ENCODE measurements around the gene PIAS1. TPM values are rescaled to one million over a fixed set of nuclear protein-coding genes. Genes with fewer than 3 reads are reported as not detected.

The PIAS1 gene
- polyA plus RNA-seq, 2 donors = 10.6 to 13.9 TPM

GRCh38 chr15:68177742-68178141, 123.6 kb downstream of the PIAS1 start:
- no peaks in the 10 kb centered on the region for H3K27me3 ChIP-seq (ENCODE audit: control insufficient read depth in 1 of 2, insufficient read depth in 2 of 2, low read length in 2 of 2)

GRCh38 chr15:68183616-68184315, 129.7 kb downstream of the PIAS1 start:
- Histone ChIP-seq H3K4me3 (ENCODE audit: low read depth in 1 of 2, low read length in 2 of 2) (no peak overlapping the region), H3K36me3 (ENCODE audit: control insufficient read depth in 2 of 2, insufficient read depth in 2 of 2, low read length in 1 of 2) (peaks cover 0 to 12% of the 10 kb centered on the region in 2 donors), H3K27ac (ENCODE audit: low read depth in 2 of 2, low read length in 1 of 2) (no peak overlapping the region), H3K9me3 (ENCODE audit: control insufficient read depth in 2 of 2, insufficient read depth in 1 of 2, low read depth in 1 of 2, low read length in 1 of 2) (no peaks in the 10 kb centered on the region), H3K27me3 (ENCODE audit: control insufficient read depth in 1 of 2, insufficient read depth in 2 of 2, low read length in 2 of 2) (no peaks in the 10 kb centered on the region), H3K4me1 (ENCODE audit: control insufficient read depth in 2 of 2, insufficient read depth in 2 of 2, low read length in 1 of 2) (no peaks in the 10 kb centered on the region)
- WGBS, 2 donors = 90 to 92% methylated on average over 5 of the region's 5 CpGs

More at GRCh38 chr15:68177742-68178141, 123.6 kb downstream of the PIAS1 start:
- H3K4me1 ChIP-seq (ENCODE audit: control insufficient read depth in 2 of 2, insufficient read depth in 2 of 2, low read length in 1 of 2) = no peaks in the 10 kb centered on the region
- no peak overlapping the region for H3K4me3 ChIP-seq (ENCODE audit: low read depth in 1 of 2, low read length in 2 of 2)
- peaks cover under 1 to 8% of the 10 kb centered on the region in 2 donors for H3K36me3 ChIP-seq (ENCODE audit: control insufficient read depth in 2 of 2, insufficient read depth in 2 of 2, low read length in 1 of 2)
- H3K9me3 ChIP-seq (ENCODE audit: control insufficient read depth in 2 of 2, insufficient read depth in 1 of 2, low read depth in 1 of 2, low read length in 1 of 2) = no peaks in the 10 kb centered on the region
- H3K27ac ChIP-seq (ENCODE audit: low read depth in 2 of 2, low read length in 1 of 2) = no peak overlapping the region

GRCh38 chr15:68184616-68185480, 130.7 kb downstream of the PIAS1 start:
- Histone ChIP-seq H3K4me1 (ENCODE audit: control insufficient read depth in 2 of 2, insufficient read depth in 2 of 2, low read length in 1 of 2) (no peaks in the 10 kb centered on the region), H3K27me3 (ENCODE audit: control insufficient read depth in 1 of 2, insufficient read depth in 2 of 2, low read length in 2 of 2) (no peaks in the 10 kb centered on the region), H3K9me3 (ENCODE audit: control insufficient read depth in 2 of 2, insufficient read depth in 1 of 2, low read depth in 1 of 2, low read length in 1 of 2) (no peaks in the 10 kb centered on the region), H3K4me3 (ENCODE audit: low read depth in 1 of 2, low read length in 2 of 2) (no peak overlapping the region), H3K36me3 (ENCODE audit: control insufficient read depth in 2 of 2, insufficient read depth in 2 of 2, low read length in 1 of 2) (peaks cover 0 to 12% of the 10 kb centered on the region in 2 donors), H3K27ac (ENCODE audit: low read depth in 2 of 2, low read length in 1 of 2) (no peak overlapping the region)
- WGBS, 2 donors = 92 to 96% methylated on average over 5 of the region's 5 CpGs

GRCh38 chr15:68186671-68187397, 132.7 kb downstream of the PIAS1 start:
- no peaks in the 10 kb centered on the region for H3K9me3 ChIP-seq (ENCODE audit: control insufficient read depth in 2 of 2, insufficient read depth in 1 of 2, low read depth in 1 of 2, low read length in 1 of 2)
- peak overlapping the region; percentile 15 to 60 for H3K27ac ChIP-seq (ENCODE audit: low read depth in 2 of 2, low read length in 1 of 2)
- H3K4me3 ChIP-seq (ENCODE audit: low read depth in 1 of 2, low read length in 2 of 2) = no peak overlapping the region
- peaks cover 2 to 6% of the 10 kb centered on the region in 2 donors for H3K36me3 ChIP-seq (ENCODE audit: control insufficient read depth in 2 of 2, insufficient read depth in 2 of 2, low read length in 1 of 2)
- H3K27me3 ChIP-seq (ENCODE audit: control insufficient read depth in 1 of 2, insufficient read depth in 2 of 2, low read length in 2 of 2) = no peaks in the 10 kb centered on the region
- no peaks in the 10 kb centered on the region for H3K4me1 ChIP-seq (ENCODE audit: control insufficient read depth in 2 of 2, insufficient read depth in 2 of 2, low read length in 1 of 2)
- WGBS, 2 donors = 76 to 80% methylated on average over 5 of the region's 5 CpGs

GRCh38 chr15:68187559-68187958, 133.4 kb downstream of the PIAS1 start:
- no peak overlapping the region for H3K4me3 ChIP-seq (ENCODE audit: low read depth in 1 of 2, low read length in 2 of 2)

GRCh38 chr15:68188647-68189046, 134.5 kb downstream of the PIAS1 start:
- 79 to 81% methylated on average over 2 of the region's 2 CpGs for WGBS, 2 donors
- peaks cover 2 to 17% of the 10 kb centered on the region in 2 donors for H3K36me3 ChIP-seq (ENCODE audit: control insufficient read depth in 2 of 2, insufficient read depth in 2 of 2, low read length in 1 of 2)

More at GRCh38 chr15:68187559-68187958, 133.4 kb downstream of the PIAS1 start:
- Histone ChIP-seq H3K9me3 (ENCODE audit: control insufficient read depth in 2 of 2, insufficient read depth in 1 of 2, low read depth in 1 of 2, low read length in 1 of 2) (no peaks in the 10 kb centered on the region), H3K4me1 (ENCODE audit: control insufficient read depth in 2 of 2, insufficient read depth in 2 of 2, low read length in 1 of 2) (no peaks in the 10 kb centered on the region), H3K27ac (ENCODE audit: low read depth in 2 of 2, low read length in 1 of 2) (peak overlapping the region; percentile 32 to 80), H3K36me3 (ENCODE audit: control insufficient read depth in 2 of 2, insufficient read depth in 2 of 2, low read length in 1 of 2) (peaks cover 2 to 10% of the 10 kb centered on the region in 2 donors), H3K27me3 (ENCODE audit: control insufficient read depth in 1 of 2, insufficient read depth in 2 of 2, low read length in 2 of 2) (no peaks in the 10 kb centered on the region)
- WGBS, 2 donors = 26 to 31% methylated on average over 9 of the region's 9 CpGs

GRCh38 chr15:68190048-68190447, 135.9 kb downstream of the PIAS1 start:
- no peak overlapping the region for H3K4me3 ChIP-seq (ENCODE audit: low read depth in 1 of 2, low read length in 2 of 2)
- 84 to 92% methylated on average over 4 of the region's 4 CpGs for WGBS, 2 donors
- no peaks in the 10 kb centered on the region for H3K9me3 ChIP-seq (ENCODE audit: control insufficient read depth in 2 of 2, insufficient read depth in 1 of 2, low read depth in 1 of 2, low read length in 1 of 2)
- H3K4me1 ChIP-seq (ENCODE audit: control insufficient read depth in 2 of 2, insufficient read depth in 2 of 2, low read length in 1 of 2) = peaks cover 2 to 3% of the 10 kb centered on the region in 2 donors
- H3K27ac ChIP-seq (ENCODE audit: low read depth in 2 of 2, low read length in 1 of 2) = no peak overlapping the region
- no peaks in the 10 kb centered on the region for H3K27me3 ChIP-seq (ENCODE audit: control insufficient read depth in 1 of 2, insufficient read depth in 2 of 2, low read length in 2 of 2)
- peaks cover 2 to 14% of the 10 kb centered on the region in 2 donors for H3K36me3 ChIP-seq (ENCODE audit: control insufficient read depth in 2 of 2, insufficient read depth in 2 of 2, low read length in 1 of 2)

More at GRCh38 chr15:68188647-68189046, 134.5 kb downstream of the PIAS1 start:
- Histone ChIP-seq H3K27ac (ENCODE audit: low read depth in 2 of 2, low read length in 1 of 2) (no peak overlapping the region), H3K27me3 (ENCODE audit: control insufficient read depth in 1 of 2, insufficient read depth in 2 of 2, low read length in 2 of 2) (no peaks in the 10 kb centered on the region), H3K4me1 (ENCODE audit: control insufficient read depth in 2 of 2, insufficient read depth in 2 of 2, low read length in 1 of 2) (peaks cover 2 to 3% of the 10 kb centered on the region in 2 donors), H3K4me3 (ENCODE audit: low read depth in 1 of 2, low read length in 2 of 2) (no peak overlapping the region), H3K9me3 (ENCODE audit: control insufficient read depth in 2 of 2, insufficient read depth in 1 of 2, low read depth in 1 of 2, low read length in 1 of 2) (no peaks in the 10 kb centered on the region)

GRCh38 chr15:68191555-68191954, 137.4 kb downstream of the PIAS1 start:
- 63 to 66% methylated on average over 3 of the region's 3 CpGs for WGBS, 2 donors
- peaks cover 2 to 3% of the 10 kb centered on the region in 2 donors for H3K4me1 ChIP-seq (ENCODE audit: control insufficient read depth in 2 of 2, insufficient read depth in 2 of 2, low read length in 1 of 2)
- peaks cover 2 to 13% of the 10 kb centered on the region in 2 donors for H3K36me3 ChIP-seq (ENCODE audit: control insufficient read depth in 2 of 2, insufficient read depth in 2 of 2, low read length in 1 of 2)
- H3K9me3 ChIP-seq (ENCODE audit: control insufficient read depth in 2 of 2, insufficient read depth in 1 of 2, low read depth in 1 of 2, low read length in 1 of 2) = no peaks in the 10 kb centered on the region
- H3K27me3 ChIP-seq (ENCODE audit: control insufficient read depth in 1 of 2, insufficient read depth in 2 of 2, low read length in 2 of 2) = no peaks in the 10 kb centered on the region
- H3K27ac ChIP-seq (ENCODE audit: low read depth in 2 of 2, low read length in 1 of 2) = no peak overlapping the region
- no peak overlapping the region for H3K4me3 ChIP-seq (ENCODE audit: low read depth in 1 of 2, low read length in 2 of 2)

- Histone ChIP-seq H3K27me3 (ENCODE audit: control insufficient read depth in 1 of 2, insufficient read depth in 2 of 2, low read length in 2 of 2) (no peaks in the 10 kb centered on the region), H3K4me3 (ENCODE audit: low read depth in 1 of 2, low read length in 2 of 2) (no peak overlapping the region), H3K27ac (ENCODE audit: low read depth in 2 of 2, low read length in 1 of 2) (no peak overlapping the region), H3K9me3 (ENCODE audit: control insufficient read depth in 2 of 2, insufficient read depth in 1 of 2, low read depth in 1 of 2, low read length in 1 of 2) (no peaks in the 10 kb centered on the region), H3K4me1 (ENCODE audit: control insufficient read depth in 2 of 2, insufficient read depth in 2 of 2, low read length in 1 of 2) (peaks cover 2 to 3% of the 10 kb centered on the region in 2 donors), H3K36me3 (ENCODE audit: control insufficient read depth in 2 of 2, insufficient read depth in 2 of 2, low read length in 1 of 2) (peaks cover 5 to 13% of the 10 kb centered on the region in 2 donors)
- 92 to 94% methylated on average over 4 of the region's 4 CpGs for WGBS, 2 donors
Observed at GRCh38 chr15:68192117-68192516, 138.0 kb downstream of the PIAS1 start.

Measured in esophagus (tissue), 2 donors.